Hepatocyte (in vitro differentiated cells): Measurements from ENCODE around the gene C16orf96. TPM values are rescaled to one million over a fixed set of nuclear protein-coding genes. Genes with fewer than 3 reads are reported as not detected.

Source experiments
- DNase-seq: peaks from one replicate; pipeline ENCODE4 v3.0.0-alpha.2; 2016; ENCODE audit warnings: low spot score
- H2AFZ ChIP-seq: fragments of 200-600 bp; sonication (generic); 2 replicates; pipeline ENCODE4 v1.6.0; 2016; ENCODE audit warnings: antibody characterized with exemption, mild to moderate bottlenecking
- H3K27ac ChIP-seq: fragments of 200-600 bp; sonication (generic); 2 replicates; pipeline ENCODE4 v1.5.1; 2016; ENCODE audit warnings: mild to moderate bottlenecking
- H3K27me3 ChIP-seq: fragments of 200-600 bp; sonication (generic); 2 replicates; pipeline ENCODE4 v1.6.1; 2016
- H3K36me3 ChIP-seq: fragments of 200-600 bp; sonication (generic); replicated peaks from 2 replicates; pipeline ENCODE4 v1.5.1; 2016; ENCODE audit warnings: low read depth; ENCODE audit not compliant: insufficient read depth
- H3K4me1 ChIP-seq: fragments of 200-600 bp; sonication (generic); 2 replicates; pipeline ENCODE4 v1.5.1; 2016; ENCODE audit warnings: mild to moderate bottlenecking, moderate library complexity; ENCODE audit not compliant: insufficient read depth
- H3K4me2 ChIP-seq: fragments of 200-600 bp; sonication (generic); 2 replicates; pipeline ENCODE4 v1.6.0; 2016
- H3K4me3 ChIP-seq: fragments of 200-600 bp; sonication (generic); 2 replicates; pipeline ENCODE4 v1.5.1; 2016; ENCODE audit warnings: mild to moderate bottlenecking
- H3K79me2 ChIP-seq: fragments of 200-600 bp; sonication (generic); 2 replicates; pipeline ENCODE4 v1.6.0; 2017; ENCODE audit warnings: mild to moderate bottlenecking
- H3K9me2 ChIP-seq: fragments of 200-600 bp; sonication (generic); replicated peaks from 2 replicates; pipeline ENCODE4 v1.6.0; 2017; ENCODE audit warnings: mild to moderate bottlenecking; ENCODE audit not compliant: insufficient read depth
- H3K9me3 ChIP-seq: fragments of 200-600 bp; sonication (generic); 2 replicates; pipeline ENCODE4 v1.5.1; 2016; ENCODE audit warnings: low read depth, mild to moderate bottlenecking
- H4K20me1 ChIP-seq: fragments of 200-600 bp; sonication (generic); 2 replicates; pipeline ENCODE4 v1.6.0; 2016; ENCODE audit warnings: mild to moderate bottlenecking; ENCODE audit not compliant: insufficient read depth, poor library complexity, severe bottlenecking
- CTCF ChIP-seq: fragments of 200-600 bp; sonication (generic); IDR thresholded peaks from 2 replicates; pipeline ENCODE4 v1.5.1; 2016; ENCODE audit warnings: antibody characterized with exemption, mild to moderate bottlenecking; ENCODE audit not compliant: poor library complexity
- EZH2 ChIP-seq: fragments of 200-600 bp; sonication (generic); IDR thresholded peaks from 2 replicates; pipeline ENCODE4 v1.6.1; 2016; ENCODE audit warnings: antibody characterized with exemption, mild to moderate bottlenecking, borderline replicate concordance
- EZH2phosphoT487 ChIP-seq: fragments of 200-600 bp; sonication (generic); IDR thresholded peaks from one replicate; pipeline ENCODE4 v1.6.1; 2018; ENCODE audit warnings: antibody characterized with exemption, mild to moderate bottlenecking, low read depth, moderate library complexity; ENCODE audit not compliant: unreplicated experiment, severe bottlenecking
- WGBS: methylation state at CpG from one replicate; pipeline ENCODE4 v1.1.6; 2016; ENCODE audit warnings: low lambda C conversion rate; ENCODE audit errors: missing lambda C conversion rate; 5-methylcytosine and 5-hydroxymethylcytosine counted together
- polyA plus RNA-seq: library from polyadenylated mRNA; unstranded; fragments of >200 nt; fragmentation: Nextera tagmentation; extraction: Ambion mirVana; gene quantifications from 2 replicates; pipeline ENCODE4 v1.2.1, GENCODE V29; 2016
- total RNA-seq: library from RNA; depleted of rRNA; stranded (reverse); fragments of >200 nt; gene quantifications from 2 replicates; pipeline ENCODE4 v1.2.3, GENCODE V29; 2014

Gene C16orf96
- total and polyA plus RNA-seq, 2 experiments from 2014 or later = 0.20 TPM; not detected in 1

- Histone ChIP-seq H2AFZ (no peak overlapping the region), H3K4me1 (no peaks in the 10 kb centered on the region), H3K36me3 (no peaks in the 10 kb centered on the region), H3K27me3 (no peaks in the 10 kb centered on the region), H3K4me3 (no peak overlapping the region), H3K9me3 (no peaks in the 10 kb centered on the region), H4K20me1 (peaks cover 76% of the 10 kb centered on the region), H3K9me2 (no peaks in the 10 kb centered on the region), H3K27ac (no peak overlapping the region), H3K4me2 (no peak overlapping the region), H3K79me2 (peaks cover 100% of the 10 kb centered on the region)
- DNase-seq = no peak
- WGBS = 95% methylated on average over 19 of the region's 19 CpGs
- TF ChIP-seq EZH2 = no peak
- no peak for TF ChIP-seq EZH2phosphoT487
- no peak for TF ChIP-seq CTCF
These were observed 84.6 kb downstream of the C16orf96 start for GRCh38 chr16:4640572-4641305.

GRCh38 chr16:4641306-4641687 lies 85.2 kb downstream of the C16orf96 start:
- H3K36me3 ChIP-seq = no peaks in the 10 kb centered on the region
- no peak for DNase-seq
- no peak overlapping the region for H2AFZ ChIP-seq
- H3K9me3 ChIP-seq = no peaks in the 10 kb centered on the region
- H3K27me3 ChIP-seq = no peaks in the 10 kb centered on the region
- H3K4me3 ChIP-seq = no peak overlapping the region
- no peak overlapping the region for H3K4me2 ChIP-seq
- H3K27ac ChIP-seq = no peak overlapping the region
- TF ChIP-seq CTCF (no peak), EZH2 (no peak), EZH2phosphoT487 (no peak)
- H3K4me1 ChIP-seq = no peaks in the 10 kb centered on the region
- H4K20me1 ChIP-seq = peaks cover 71% of the 10 kb centered on the region
- 91% methylated on average over 5 of the region's 5 CpGs for WGBS
- H3K79me2 ChIP-seq = peaks cover 100% of the 10 kb centered on the region
- H3K9me2 ChIP-seq = no peaks in the 10 kb centered on the region

- no peaks in the 10 kb centered on the region for H3K9me2 ChIP-seq
- H3K36me3 ChIP-seq = no peaks in the 10 kb centered on the region
- TF ChIP-seq CTCF (no peak), EZH2phosphoT487 (no peak), EZH2 (no peak)
- H2AFZ ChIP-seq = no peak overlapping the region
- H3K27me3 ChIP-seq = no peaks in the 10 kb centered on the region
- no peak overlapping the region for H3K27ac ChIP-seq
- no peaks in the 10 kb centered on the region for H3K4me1 ChIP-seq
- WGBS = 96% methylated on average over 14 of the region's 14 CpGs
- H4K20me1 ChIP-seq = peaks cover 68% of the 10 kb centered on the region
- no peak overlapping the region for H3K4me3 ChIP-seq
- peaks cover 100% of the 10 kb centered on the region for H3K79me2 ChIP-seq
- DNase-seq = no peak
- H3K4me2 ChIP-seq = no peak overlapping the region
- no peaks in the 10 kb centered on the region for H3K9me3 ChIP-seq
These were observed 85.8 kb downstream of the C16orf96 start for GRCh38 chr16:4641895-4642294.
